Measurements from ENCODE around the gene EML4.
A peak's percentile ranks its signal among the peaks of the same experiment; 100 is the strongest.
"Not testable (repeated sequence)": the region's sequence is repeated elsewhere in the genome, so short reads cannot be mapped to it uniquely, and the experiment has no call there.

EML4 gene

DNA sequence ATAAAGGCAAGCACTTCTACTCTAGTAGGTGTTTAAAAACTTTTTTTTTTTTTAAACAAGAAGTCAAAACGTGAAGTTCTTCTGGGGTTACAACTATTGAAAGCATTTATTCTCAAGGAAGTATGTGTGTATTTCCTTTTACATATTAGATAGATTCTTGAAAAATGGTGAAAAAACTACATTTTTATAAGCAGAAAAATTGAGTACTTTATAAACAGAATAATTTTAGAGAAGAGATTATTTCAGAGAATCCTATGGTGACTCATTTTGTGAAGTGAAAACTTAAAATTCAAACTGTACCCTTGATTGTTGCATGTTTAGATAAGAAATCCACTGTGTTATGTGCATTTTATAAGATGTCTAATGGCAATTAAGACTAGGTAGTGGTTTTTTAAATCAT is 2.9 kb downstream of the EML4 start:
- peak; percentile 70 for FAIRE-seq

DNA sequence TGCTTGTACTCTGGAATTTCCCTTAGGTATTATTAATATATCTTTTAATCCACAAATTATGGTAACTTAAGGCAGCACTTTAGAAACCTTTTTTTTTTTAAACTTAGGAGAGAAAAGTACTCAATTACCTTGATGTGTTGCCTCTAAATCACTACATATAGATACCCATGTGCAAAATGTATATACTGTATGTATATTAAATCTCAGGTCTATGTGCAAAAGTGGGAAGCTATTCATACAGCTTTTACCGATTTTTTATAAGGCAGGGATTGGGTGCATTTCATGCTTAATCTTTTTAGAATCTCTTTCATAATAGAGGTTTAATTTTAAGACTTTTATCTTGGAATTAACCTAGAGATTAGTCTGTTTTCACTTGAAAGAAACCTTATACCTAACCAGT is 3.4 kb downstream of the EML4 start:
- no peak for FAIRE-seq

DNA sequence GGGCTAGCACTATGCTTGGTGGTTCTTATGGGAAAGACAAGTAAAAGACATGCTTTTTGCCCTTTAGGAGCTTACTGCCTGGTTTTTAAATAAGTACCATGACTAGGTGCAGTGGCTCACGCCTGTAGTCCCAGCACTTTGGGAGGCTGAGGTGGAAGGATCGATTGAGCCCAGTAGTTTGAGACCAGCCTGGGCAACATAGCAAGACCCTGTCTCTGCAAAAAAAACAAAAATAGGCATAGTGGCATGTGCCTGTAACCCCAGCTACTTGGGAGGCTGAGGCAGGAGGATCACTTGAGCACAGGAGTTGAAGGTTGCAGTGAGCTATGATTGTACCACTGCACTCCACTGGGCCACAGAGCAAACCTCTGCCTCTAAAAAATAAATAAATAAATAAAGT is 4.3 kb downstream of the EML4 start:
- not testable (repeated sequence) for FAIRE-seq

DNA sequence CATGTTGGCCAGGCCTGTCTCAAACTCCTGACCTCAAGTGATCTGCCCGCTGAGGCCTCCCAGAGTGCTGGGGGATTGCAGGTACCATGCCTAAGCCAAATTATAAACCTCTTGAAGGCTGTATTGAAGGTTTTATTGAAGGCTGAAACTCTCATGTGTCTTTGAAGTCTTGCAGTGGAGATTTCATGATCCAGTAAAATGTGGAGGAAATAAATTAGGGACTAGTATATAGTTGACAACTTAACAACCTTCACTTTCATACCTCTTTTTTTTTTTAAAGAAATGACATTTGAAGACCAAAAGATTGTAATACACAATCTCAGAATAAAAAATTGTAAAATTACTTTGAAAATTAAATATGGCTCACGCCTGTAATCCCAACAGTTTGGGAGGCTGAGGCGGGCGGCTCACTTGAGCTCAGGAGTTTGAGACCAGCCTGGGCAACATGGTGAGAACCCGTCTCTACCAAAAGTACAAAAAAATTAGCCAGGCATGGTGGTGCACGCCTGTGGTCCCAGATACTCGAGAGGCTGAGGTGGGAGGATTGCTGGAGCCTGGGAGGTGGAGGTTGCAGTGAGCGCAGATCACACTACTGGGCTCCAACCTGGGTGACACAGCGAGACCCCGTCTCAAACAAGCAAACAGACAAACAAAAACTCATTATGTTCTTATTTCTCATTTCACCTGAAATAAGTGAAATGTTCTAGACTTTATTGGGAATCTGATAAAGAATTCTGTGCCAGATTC is 8.0 kb downstream of the EML4 start:
- no peak for FAIRE-seq

DNA sequence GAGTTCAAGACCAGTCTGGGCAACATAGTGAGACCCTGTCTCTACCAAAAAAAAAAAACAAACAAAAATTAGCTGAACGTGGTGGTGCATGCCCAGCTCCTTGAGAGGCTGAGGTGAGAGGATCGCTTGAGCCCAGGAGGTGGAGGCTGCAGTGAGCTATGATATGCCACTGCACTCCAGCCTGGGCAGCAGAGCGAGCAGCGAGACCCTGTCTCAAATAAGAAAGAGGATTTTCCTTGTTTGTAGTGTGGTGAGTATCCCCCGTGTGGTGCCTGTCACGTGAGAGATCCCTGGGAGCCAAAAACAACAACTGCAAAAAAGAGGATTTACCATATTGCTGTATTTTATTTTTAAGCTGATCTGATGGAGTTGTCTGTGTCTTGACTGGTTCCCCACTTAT is 9.2 kb downstream of the EML4 start:
- no peak for FAIRE-seq

DNA sequence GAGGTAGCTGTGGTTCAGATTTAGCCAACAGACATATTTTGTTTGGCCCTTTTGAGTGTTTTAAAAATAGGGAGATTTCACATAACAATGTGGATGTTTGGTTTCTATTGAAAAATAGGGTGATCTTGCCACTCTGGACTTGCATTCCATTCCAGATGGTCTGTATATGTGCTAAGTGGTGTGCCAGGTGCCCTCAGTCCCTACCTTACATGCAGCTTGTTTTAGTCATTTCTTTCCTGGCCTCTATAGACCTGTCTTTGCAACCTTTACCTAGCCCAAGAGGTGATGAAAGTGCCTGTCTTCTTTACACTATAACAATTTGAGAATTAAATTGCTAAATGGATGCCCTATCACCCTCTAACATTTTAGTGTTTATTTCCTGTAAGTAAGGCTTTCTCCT is 11.1 kb downstream of the EML4 start:
- FAIRE-seq, result no peak

DNA sequence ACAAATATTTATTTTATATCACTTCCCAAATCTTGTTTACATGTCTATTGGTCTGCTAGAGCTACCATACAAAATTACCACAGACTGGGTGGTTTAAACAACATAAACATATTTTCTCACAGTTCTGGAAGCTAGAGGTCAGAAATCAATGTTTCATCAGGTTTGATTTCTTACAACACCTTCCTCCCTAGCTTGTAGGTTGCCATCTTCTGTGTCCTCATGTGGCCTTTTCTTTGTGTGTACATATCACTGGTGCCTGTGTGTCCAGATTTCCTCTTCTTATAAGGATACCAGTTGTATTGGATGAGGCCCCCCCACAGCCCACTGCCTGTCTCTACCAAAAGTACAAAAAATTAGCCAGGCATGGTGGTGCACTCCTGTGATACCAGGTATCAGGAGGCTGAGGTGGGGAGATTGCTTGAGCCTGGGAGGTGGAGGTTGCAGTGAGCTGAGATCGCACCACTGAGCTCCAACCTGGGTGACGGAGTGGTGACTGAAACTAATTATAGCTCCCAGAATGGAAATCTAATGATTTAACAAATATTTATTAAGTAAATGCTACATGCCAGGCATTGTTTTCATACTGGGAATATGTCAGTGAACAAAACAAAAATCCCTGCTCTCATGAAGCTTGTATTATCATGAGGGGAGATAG is 13.6 kb downstream of the EML4 start:
- FAIRE-seq, result no peak

DNA sequence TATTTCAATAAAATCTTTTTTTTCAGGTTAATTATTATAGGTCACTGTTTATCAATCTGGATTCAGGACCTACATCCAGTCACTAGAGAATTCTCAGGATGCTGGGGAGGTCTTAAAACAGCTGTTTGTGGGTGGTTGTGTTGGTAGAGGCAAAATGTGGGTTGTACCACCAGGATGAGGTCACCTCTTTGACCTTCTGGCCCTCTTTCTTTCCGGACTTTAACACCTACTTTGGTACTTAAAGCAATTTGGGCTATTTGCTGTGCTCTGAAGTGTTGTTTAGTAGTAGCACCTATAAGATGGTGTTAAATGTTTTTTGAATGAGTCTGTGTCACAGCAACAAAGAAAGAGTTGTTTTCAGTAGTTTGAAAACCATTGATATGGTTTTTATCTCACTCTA is 14.6 kb downstream of the EML4 start:
- no peak for FAIRE-seq

DNA sequence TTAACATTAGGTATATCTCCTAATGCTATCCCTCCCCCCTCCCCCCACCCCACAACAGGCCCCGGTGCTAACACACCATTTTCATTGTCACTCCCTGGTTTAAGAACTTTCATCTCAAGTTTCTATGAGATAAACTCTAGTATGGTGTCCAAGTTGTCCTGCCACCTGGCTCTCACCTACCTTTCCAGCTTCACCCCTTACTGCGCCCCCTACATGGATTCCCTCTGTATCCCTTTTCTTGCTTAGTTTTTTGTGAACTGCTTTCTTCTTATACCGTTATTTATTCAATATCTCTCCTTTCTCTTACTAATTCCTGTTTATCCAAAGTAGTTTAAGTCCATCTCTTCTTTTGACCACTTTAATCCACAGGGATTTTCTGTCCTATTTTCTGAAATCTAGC is 15.2 kb downstream of the EML4 start:
- no peak for FAIRE-seq

DNA sequence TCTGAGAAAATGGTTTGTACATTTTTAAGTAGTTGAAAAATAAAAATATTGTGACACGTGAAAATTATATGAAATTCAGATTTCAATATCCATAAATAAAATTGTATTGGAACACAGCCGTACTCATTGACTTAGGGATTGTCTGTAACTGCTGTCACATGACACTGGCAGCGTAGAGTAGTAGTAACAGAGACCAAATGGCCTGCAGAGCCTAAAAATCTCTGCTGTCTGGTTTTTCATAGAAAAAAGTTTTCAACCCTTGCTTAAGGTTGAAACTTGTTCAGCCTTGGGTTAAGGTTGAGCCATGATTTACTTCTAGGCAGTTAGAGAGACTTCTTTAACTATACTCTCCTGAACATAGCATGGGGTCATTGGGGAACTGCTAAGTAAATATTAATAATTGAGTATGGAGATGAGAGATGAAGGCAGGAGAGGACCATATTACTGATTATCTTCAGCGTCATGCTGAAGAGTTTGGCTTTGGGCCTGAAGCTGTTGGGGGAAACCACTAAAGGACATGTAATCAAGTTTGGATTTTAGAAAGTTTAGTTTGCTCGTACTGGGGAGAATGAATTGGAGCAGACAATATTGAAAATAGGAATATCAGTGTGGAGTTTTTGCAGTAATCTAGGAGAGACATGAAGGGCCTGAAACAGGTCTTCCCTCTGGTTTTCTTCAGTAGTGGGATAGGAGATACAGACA is 16.2 kb downstream of the EML4 start:
- peak; percentile 36 for FAIRE-seq

DNA sequence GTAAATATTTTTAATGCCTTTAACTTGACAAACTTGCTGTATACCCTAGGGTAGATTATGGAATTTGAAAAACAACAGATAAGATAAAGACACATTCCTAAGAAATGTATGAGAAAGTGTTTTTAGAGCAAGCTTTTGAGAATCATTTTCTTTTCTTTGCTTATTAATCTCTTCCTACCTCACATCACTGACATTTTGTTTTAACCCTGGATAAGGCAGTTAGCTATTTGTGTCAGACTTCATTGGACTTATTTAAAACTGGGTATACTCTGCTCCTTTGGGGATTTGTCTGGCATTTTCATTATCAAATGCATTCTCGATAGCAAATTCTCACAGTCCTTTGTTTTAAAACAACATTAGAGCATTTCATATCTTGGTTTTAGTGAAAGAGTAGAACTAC is 17.2 kb downstream of the EML4 start:
- peak; percentile 21 for FAIRE-seq

DNA sequence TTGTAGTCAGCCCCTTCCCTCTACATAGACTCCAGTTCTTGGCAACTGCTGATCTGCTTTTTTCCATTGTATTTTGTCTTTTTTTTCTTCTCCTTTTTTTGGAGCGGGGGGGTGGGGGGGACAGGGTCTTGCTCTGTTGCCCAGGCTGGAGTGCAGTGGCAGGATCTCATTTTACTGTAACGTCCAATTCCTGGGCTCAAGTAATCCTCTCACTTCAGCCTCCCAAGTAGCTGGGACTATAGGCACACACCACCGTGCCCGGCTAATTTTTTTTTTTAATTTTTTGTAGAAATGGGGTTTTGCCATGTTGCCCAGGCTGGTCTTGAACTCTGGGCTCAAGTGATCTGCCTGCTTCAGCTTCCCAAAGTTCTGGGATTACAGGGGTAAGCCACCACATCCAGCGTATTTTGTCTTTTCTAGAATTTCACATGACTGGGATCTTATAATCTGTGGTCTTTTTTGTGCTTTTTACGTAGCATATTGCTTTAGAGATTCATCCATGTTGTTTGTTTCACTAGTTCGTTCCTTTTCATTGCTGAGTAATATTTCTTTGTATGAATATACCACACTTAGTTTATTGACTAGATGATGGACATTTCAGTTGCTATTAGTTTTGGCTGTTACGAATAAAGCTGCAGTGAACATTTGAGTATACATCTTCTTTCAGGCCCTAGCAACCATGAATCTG is 17.9 kb downstream of the EML4 start:
- FAIRE-seq, result peak; percentile 34

DNA sequence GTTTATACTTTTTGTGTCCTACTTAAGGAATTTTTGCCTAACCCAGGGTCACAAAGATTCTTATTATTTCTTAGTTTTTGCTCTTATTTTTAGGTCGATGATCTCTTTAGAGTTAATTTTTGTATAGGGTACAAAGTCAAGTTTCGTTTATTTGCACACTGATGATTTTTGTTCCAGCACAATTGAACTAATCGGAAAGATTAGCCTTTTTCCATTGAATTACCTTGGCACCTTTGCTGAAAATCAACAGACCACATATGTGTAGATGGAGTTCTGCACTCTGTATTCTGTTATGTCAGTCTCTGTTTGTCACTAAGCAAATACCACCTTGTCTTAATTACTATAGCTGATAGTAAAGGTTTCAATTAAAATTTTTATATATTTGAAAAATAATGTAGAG is 18.7 kb downstream of the EML4 start:
- FAIRE-seq, result no peak

DNA sequence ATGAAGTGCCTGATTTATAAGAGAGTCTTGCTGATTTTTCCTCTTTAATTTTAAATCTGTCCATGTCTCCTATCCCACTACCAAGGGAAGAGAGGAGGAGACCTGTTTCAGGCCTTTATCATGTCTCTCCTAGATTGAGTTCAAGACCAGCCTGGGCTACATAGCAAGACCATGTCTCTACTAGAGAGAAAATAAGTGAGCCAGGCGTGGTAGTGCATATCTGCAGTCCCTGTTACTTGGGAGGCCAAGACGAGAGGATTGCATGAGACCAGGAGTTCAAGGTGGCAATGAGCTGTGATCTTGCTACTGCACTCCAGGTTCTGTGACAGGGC is 20.0 kb downstream of the EML4 start:
- no peak for FAIRE-seq

DNA sequence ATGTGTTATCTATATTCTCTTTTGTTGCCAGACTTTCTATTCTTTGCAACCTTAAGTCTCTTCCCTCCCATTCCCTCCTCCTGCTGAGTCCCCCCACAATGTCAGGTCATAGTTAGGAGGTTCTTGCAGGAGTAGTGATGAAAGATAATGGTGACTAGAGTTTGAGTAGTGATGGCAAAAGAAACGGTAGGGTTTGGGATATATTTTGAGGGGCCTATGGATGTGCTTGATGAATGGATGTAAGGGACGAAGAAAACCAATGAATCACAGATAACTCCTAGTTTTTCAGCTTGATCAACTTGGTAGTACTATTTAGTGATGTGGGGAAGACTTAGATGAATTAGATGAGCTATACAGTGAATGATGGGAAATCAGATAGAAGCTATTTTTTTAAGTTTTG is 21.0 kb downstream of the EML4 start:
- peak; percentile 41 for FAIRE-seq

DNA sequence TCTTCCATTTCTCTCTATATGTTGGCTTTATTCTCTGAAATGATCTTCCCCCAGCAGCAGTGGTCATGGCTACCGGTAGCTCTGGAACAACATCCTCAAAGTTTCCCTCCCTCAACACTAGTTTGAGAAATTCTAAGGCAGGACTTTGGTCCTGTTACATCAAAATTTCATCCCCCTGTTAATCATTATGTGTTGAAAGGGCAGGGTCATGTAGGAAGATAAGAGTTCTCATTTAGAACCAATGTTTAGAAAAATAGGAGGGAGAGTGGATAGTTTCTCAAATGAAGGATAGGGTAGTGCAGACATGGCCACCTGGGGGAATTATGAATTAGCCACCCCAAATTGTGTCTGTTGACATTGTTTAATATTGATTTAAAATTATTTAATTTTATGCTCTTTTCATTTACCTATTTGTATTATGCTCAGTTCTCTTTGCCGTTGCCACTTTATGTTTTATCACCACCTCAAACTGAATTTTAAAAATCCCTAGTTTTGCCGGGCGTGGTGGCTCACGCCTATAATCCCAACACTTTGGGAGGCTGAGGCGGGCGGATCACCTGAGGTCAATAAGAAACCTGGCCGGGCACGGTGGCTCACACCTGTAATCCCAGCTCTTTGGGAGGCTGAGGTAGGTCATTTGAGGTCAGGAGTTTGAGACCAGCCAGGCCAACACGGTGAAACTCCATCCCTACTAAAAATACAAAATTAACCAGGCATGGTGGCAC is 22.3 kb downstream of the EML4 start:
- FAIRE-seq, result no peak

DNA sequence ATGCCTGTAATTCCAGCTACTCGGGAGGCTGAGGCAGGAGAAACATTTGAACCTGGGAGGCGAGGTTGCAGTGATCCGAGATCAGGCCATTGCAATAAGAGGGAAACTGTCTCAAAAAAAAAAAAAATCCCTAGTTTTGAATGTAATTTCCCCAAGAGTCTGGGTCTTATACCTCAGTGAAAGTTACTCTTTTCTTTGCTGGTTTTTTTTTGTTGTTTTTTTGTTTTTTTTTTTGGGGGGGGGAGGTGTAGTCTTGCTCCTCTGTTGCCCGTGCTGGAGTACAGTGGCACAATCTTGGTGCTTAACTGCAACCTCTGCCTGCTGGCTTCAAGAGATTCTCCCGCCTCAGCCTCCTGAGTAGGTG is 22.8 kb downstream of the EML4 start:
- FAIRE-seq, result no peak

DNA sequence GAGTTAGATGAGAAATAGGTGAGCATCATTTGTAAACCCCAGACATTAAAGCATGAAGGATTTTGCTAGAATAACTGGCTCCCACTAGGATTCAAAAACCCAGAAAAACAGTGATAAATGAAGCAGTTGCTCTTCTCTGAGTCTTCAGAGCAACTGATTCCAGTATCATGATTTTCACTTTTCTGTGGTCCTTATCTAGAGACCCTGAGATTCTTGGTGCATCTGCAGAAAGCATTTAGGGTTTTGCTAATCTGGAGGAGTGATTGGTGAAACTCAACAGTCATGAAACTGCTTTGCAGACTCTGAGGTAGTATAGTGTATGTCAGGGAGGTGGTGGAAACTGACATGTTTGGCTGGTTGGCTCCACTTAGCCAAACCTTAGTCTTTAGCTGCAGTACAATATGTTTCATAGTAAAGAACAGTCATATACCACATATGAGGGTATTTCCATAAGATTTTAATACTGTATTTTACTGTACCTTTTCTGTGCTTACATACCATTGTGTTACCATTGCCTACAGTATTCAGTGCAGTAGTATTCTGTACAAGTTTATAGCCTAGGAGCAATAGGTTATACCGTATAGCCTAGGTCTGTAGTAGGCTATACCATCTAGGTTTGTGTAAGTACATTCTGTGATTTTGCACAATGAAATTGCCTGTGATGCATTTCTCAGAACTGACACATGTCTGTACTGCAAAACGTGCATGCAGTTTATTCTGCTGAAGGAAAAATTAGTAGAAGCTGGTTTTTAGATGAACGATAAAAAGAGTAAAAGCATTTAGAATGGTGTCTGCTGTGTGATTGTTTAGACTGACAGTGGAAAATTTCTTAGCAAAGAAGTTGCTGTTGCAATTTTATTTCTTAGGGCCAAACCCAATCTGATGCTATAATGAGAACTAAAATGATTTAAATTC is 23.8 kb downstream of the EML4 start:
- peak; percentile 88 for FAIRE-seq

DNA sequence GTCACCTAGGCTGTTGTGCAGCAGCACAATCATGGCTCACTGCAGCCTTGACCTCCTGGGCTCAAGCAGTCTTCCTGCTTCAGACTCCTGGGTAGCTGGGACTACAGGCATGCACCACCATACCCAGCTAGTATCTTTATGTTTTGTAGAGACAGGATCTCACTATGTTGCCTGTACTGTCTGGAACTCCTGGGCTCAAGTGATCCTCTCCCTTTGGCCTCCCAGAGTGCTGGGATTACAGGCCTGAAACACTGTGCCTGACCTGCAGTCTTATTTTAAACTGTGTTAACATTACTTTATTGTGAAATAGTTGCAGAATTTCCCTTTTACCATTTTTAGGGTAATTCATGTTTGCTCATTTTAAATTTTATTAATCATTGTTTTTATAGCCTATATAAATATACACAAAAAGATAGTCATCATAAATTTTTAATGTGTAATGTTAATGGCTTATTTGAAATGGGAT is 24.6 kb downstream of the EML4 start:
- peak; percentile 65 for FAIRE-seq

DNA sequence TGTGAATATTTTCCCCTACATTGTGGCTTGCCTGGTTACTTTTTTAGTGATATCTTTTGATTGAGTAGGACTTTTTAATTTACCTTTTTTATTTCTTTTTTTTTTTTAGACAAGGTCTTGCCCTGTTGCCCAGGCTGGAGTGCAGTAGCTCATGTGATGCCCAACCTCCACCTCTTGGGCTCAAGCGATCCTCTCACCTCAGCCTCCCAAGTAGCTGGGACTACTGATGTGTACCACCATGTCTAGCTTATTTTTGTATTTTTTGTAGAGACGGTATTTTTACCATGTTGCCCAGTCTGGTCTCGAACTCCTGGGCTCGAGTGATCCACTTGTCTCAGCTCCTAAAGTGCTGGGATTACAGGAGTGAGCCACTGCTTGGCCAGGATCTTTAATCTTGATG is 25.3 kb downstream of the EML4 start:
- FAIRE-seq, result no peak

DNA sequence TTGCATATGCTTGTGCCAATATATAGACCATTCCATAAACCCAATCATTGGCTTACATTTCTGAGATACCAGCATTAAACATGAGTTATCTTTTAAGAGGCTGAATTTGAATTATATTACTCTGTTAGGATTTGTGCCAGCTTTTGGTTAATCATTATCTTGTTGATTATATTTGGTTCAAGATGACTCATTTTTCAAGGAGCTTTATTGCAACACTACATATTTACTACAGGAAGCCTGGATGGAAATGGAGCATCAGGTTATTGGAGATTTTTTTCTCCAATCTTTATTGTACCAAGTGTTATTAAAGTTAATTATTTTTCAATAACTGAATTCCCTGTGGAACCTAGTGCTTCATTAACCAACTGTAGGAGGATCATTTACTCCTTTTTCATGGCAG is 26.4 kb downstream of the EML4 start:
- no peak for FAIRE-seq

DNA sequence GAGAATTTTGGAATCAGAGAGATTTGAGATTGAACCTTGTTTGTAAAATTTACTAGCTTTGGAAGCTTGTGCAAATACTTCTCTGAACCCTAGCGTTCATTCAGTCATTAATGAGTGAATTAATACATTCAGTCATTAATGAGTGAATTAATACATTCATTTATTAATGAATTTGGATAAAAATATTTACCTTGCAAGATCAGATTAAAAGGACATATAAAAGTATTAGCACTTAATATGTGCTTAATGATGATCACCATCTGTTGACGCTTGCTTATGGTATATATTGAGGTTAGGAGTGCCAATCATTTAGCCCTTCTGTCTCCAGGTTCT is 26.9 kb downstream of the EML4 start:
- no peak for FAIRE-seq
